ENCODE results near the gene ZNF311.
"Not testable (repeated sequence)": the region's sequence is repeated elsewhere in the genome, so short reads cannot be mapped to it uniquely, and the experiment has no call there.

ZNF311 gene

DNA sequence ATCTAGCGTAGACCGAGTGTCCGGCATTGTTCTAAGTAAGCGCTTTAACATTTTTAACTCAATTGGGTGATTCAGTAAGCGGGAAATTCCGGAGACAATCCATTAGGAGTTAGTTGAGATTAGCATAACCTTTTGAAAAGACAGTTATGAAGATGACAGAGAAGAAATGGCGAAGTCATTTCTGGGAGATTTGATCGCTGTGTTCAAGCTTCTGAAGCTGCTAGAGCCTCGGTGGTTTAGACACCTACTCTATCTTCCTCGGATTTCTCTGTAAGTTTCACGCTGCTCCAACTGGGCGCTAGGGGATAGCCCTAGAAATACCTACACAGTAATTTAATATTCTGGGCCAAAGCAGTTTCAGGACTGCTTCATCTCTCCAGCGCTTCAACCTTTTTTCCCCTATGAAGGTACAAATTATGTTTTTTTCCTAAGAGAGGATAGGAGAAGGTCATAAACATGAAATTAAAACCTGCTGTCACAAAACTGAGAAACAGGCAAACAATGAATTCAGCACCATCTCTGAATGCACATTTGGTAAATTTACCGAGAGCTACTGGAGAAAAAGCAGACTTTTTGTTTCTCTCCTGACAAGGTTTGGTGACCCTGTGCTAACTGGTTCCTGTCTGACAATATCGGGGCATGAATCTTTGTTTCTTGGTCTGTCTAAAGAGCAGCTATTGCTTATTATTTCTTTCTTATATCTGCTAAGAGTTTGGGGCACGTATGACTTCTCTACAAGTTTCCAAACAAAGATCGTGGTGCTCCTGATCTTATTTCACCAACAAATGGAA lies 22.4 kb downstream of the ZNF311 start:
- DNase-seq = peak; percentile 66

DNA sequence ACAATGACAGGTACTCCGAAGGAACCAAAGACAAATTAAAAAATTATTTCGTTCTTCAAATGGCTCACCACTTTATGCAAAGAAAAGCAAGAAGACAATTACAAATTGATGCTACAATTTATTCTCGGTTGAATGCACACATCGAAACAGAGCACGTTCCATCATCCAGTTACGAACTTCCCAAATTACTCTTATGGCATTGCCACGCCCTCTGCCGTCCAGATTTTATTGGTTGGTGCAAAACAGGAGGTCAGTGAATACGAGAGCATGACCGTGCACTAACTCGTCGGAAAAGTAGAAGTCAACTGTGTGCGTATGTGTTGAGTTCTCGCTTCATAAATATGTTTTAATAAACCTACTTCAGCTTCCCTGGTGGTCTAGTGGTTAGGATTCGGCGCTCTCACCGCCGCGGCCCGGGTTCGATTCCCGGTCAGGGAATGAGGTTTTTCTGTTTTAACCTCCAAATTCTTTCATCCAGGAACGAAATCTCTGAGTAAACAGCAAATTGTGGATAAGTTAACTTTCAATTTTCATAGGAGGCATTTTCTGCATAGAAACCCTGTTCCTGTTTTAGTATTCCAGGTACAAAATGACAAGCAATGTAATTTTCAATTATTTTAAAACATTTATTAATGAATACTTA lies 23.2 kb downstream of the ZNF311 start:
- peak; percentile 88 for DNase-seq

- peak; percentile 79 for DNase-seq
Observed at GRCh38 chr6:28981431-28981832, 23.7 kb downstream of the ZNF311 start.

DNA sequence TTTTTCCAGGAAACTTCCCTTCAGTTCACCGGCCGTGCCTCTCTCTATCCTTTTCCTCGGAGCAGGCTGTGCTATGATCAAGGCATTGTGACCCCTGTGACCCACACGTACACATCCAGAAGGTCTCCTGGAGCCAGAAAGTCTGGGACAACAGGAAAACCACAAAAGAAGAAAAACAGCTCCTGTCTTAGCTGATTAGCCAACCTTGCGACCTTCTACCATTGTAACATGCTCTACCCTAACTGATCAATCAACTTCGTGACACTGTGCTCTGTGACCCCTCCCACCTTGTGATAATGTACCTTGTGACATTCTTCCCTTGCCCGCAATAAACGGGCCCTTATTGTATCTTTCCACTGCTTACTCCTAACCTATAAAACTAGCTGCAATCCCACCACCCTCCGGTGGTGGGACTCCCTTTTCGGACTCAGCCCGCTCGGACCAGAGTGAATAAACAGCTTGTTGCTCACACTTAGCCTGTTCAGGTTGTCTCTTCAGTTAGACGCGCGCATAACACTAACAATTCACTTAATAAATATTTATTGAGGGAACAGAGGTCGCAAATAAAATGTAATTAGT lies 24.2 kb downstream of the ZNF311 start:
- peak; percentile 86 for DNase-seq

DNA sequence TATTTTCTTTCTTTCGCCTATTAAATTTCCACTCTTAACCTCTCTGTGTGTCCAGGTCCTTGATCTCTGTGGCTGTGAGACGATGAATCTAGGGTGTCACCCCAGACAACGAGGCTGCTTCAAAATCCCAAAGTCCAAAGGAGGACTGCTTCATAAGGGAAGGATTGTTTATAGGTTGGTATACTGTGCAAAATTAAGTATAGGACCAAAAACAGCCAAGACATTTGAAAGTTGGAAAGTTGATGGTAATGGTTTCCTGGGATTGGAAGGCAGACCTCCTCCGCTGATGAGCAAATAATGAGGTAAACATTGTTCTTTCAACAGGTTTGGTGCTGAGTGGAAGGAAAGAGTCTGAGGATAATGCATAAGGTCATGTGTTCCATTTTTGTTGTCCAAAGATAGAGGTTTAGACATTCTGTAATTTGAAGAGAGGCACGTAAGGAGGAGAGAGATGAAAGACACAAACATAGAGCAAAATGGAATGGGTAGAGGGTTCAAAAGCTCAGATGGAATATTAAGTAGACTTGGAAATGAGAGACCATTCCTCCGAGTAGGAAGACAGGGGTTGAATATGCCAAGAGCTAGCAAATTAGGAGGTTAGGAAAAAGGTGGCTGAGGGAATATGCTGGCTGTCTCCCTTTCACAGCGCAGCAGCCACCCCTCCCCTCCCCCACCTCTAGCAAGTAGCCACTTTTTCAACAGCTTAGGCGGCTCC lies 24.8 kb downstream of the ZNF311 start:
- no peak for DNase-seq

GRCh38 chr6:28979679-28980078 lies 25.4 kb downstream of the ZNF311 start:
- DNase-seq = no peak

DNA sequence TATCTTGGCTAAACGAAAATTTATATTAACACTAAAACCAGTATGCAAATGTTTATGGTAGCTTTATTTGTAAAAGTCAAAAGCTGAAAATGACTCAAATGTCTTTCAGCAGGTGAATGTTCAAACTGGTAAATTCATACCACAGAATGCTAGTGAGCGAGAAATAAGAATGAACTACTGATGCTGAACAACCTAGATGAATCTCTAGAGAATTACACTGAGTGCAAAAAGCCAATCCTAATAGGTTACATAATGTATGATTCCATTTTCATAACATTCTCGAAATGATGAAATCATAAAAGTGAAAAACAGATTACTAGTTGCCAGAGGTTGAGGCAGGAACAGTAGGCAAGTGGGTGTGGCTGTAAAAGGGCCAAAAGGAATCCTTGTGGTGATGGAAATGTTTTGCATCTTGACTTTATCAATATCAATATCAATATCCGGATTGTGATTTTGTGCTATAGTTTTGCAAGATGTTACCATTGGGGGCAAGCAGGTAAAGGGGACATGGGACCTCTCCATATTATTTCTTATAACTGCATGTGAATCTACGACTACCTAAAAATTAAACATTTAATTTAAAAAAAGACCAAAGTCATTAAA lies 26.1 kb downstream of the ZNF311 start:
- DNase-seq = no peak

DNA sequence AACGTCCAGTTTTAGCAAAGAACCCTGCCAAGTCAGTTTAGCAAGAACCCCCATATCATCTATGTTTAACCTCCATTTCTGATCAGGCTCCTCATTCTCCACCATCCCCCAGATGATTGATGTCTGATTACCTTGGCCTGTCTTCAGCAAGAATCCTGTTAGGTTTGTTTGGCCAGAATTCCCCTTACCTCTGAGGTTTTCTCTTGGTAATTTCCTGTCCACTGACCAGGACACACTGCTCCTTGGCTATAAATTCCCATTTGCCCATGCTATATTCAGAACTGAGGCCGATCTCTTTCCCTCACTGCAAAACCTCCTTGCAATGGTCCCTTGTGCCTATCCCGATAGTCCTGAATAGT lies 27.0 kb downstream of the ZNF311 start:
- DNase-seq = no peak

DNA sequence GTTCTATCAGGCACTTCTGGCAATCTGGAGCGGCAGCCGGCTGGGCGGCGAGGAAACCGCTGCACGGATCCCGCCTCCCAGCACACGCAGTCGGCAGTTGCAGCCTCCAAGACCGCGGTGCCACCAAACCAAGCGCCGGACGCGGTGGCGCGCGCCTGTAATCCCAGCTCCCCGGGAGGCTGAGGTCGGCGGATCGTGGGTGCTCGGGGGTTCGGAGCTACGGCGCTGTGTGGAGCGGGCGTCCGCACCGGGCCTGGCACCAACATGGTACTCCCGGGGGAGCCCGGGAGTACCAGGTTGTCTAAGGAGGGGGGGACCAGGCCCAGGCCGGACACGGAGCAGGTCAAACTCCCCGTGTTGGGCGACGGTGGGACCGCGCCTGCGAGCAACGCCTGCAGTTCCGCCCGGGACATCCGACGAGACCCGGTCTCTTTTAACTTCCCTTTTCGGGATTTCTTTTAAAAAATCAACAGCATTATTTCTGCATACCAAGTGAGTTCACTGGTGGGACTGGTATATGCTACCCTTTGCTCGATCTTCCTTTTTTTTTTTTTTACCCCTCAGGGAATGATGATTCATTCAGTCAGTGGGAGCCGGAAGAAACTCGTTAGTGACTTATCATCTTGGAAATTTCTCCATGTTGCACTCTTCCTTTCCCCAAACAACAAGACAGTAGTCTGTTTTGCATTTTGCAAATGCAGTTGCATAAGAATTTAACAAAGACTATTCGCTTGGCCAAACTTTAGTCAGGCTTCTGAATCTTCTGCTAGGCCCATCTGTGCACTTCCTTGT lies 27.6 kb downstream of the ZNF311 start:
- DNase-seq = peak; percentile 86

DNA sequence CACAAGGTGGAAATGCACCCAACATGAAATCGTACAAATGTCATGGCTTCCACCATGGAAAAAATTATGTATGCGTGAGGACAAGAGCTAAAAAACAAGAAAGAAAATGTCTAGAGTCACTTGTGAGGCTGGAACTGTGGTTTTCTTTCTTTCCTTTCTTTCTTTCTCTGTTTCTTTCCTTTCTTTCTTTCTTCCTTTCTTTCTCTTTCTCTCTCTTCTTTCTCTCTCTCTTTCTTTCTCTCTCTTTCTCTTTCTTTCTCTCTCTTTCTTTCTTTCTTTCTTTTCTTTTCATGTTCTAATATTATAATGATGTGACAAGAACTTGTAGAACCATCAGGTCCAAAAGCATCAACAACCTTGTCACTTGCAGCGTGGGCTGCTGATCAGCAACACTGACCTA lies 28.4 kb downstream of the ZNF311 start:
- DNase-seq = no peak

GRCh38 chr6:28974505-28974904 lies 30.6 kb downstream of the ZNF311 start:
- DNase-seq = no peak

GRCh38 chr6:28970056-28970455 lies 35.1 kb downstream of the ZNF311 start:
- DNase-seq = not testable (repeated sequence)

GRCh38 chr6:28969129-28969528 lies 36.0 kb downstream of the ZNF311 start:
- DNase-seq = no peak

GRCh38 chr6:28968476-28968875 lies 36.6 kb downstream of the ZNF311 start:
- no peak for DNase-seq

- no peak for DNase-seq
Observed at GRCh38 chr6:28965706-28966105, 39.4 kb downstream of the ZNF311 start.

DNA sequence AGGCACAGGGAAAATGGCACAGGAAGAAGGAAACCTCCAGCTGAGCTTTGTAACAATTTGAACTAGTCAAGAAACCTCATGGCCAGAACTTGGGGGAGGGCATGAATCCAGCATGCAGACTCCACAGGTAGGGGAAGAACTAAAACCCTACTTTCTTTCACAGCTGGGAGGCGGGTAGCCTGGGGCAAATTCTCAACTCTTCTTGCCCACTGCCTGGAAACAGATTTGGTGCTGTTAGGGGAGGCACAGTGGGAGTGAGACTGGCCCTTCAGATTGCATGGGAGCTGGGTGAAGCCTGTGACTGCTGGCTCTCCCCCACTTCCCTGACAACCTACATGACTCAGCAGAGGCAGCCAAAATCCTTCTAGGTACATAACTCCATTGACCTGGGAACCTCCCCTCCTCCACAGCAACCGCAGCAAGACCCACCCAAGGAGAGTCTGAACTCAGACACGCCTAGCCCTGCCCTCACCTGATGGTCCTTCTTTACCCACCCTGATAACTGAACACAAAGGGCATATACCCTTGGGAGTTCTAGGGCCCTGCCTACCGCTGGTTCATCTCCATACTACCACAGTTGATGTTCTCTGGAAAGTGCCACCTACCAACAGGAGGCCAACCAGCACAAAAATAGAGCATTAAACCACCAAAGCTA lies 44.1 kb downstream of the ZNF311 start:
- no peak for DNase-seq

GRCh38 chr6:28958561-28959243 lies 46.4 kb downstream of the ZNF311 start:
- DNase-seq = not testable (repeated sequence)

DNA sequence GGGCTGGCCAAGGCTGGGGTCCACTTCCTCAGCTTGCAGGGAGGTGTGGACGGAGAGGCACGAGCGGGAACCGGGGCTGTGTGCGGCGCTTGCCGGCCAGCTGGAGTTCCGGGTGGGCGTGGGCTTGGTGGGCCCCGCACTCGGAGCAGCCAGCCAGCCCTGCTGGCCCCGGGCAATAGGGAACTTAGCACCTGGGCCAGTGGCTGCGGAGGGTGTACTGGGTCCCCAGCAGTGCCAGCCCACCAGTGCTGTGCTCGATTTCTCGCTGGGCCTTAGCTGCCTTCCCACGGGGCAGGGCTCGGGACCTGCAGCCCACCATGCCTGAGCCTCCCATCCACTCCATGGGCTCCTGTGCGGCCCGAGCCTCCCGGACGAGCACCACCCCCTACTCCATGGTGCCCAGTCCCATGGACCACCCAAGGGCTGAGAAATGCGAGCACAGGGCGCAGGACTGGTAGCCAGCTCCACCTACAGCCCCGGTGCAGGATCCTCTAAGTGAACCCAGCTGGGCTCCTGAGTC lies 47.3 kb downstream of the ZNF311 start:
- not testable (repeated sequence) for DNase-seq

DNA sequence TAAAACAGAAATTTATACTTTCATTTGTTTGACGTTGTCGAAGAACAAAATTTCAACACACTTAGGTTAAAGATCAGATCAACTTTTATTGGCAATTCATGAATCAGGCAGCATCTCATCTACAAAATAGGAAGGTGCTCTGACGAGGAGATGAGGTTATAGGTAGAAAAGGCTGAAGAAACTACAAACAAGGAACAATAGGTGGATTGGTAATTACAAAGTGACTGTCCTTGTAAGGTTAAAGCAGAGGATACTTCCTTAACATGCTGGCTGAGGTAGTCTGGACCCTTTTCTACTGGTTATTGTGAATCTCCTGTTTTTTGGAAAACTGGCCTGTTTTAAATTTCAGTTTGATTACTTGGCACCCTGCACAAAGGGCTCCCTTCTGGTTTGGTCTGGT lies 48.8 kb downstream of the ZNF311 start:
- DNase-seq = no peak

GRCh38 chr6:28953585-28954258 lies 51.4 kb downstream of the ZNF311 start:
- peak; percentile 37 for DNase-seq

Data from fibroblast of skin of scalp (primary cell).